SK-MEL-5 (cell line): ENCODE results near the gene FCRLA. TPM values are rescaled to one million over a fixed set of nuclear protein-coding genes. Genes with fewer than 3 reads are reported as not detected.
"Not testable (repeated sequence)": the region's sequence is repeated elsewhere in the genome, so short reads cannot be mapped to it uniquely, and the experiment has no call there.

ENCODE experiments used
- DNase-seq: peaks from one replicate; pipeline ENCODE4 v3.0.0-alpha.2; 2016; ENCODE audit warnings: low read depth, low spot score
- in situ Hi-C: cut with HindIII; loops from 2 replicates; pipeline ENCODE4 v1.10.0; 2016; ENCODE audit warnings: low sequenced_read_pairs, high pct_unique_total_duplicates, low pct_unique_long_range_greater_than_20kb
- total RNA-seq: library from RNA; depleted of rRNA; stranded (reverse); fragments of >200 nt; shearing (Covaris generic); gene quantifications from 2 replicates; pipeline ENCODE4 v1.2.3, GENCODE V29; 2014

FCRLA gene
- total RNA-seq, 1 experiment from 2014 or later = 397 TPM

DNA sequence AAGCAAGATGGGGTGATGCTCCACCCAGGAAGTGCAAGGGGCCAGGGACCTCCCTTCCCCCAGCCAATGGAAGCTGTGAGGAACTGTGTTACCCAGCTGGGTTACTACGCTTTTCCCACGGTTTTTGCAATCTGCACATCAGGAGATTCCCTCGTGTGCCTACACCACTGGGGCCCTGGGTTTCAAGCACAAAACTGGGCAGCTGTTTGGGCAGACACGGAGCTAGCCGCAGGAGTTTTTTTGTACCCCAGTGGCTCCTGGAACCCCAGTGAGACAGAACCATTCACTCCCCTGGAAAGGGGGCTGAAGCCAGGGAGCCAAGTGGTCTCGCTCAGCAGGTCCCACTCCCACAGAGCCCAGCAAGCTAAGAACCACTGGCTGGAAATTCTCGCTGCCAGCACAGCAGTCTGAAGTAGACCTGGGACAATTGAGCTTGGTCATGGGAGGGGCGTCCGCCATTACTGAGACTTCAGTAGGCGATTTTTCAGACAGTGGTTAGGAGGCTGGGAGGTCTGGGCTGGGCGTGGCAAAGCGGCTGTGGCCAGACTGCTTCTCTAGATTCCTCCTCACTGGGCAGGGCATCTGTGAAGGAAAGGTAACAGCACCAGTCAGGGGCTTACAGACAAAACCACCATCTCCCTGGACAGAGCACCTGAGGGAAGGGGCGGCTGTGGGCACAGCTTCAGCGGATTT lies 13.9 kb upstream of the FCRLA start:
- in situ Hi-C loops, DNase-seq: not testable (repeated sequence)

DNA sequence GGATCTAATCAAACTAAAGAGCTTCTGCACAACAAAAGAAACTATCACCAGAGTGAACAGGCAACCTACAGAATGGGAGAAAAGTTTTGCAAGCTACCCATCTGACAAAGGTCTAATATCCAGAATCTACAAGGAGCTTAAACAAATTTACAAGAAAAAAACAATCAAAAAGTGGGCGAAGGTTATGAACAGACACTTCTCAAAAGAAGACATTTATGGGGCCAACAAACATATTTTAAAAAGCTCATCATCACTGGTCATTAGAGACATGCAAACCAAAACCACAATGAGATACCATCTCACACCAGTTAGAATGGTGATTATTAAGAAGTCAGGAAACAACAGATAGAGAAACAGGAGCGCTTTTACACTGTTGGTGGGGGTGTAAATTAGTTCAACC lies 8.7 kb upstream of the FCRLA start:
- in situ Hi-C loops, DNase-seq: not testable (repeated sequence)

DNA sequence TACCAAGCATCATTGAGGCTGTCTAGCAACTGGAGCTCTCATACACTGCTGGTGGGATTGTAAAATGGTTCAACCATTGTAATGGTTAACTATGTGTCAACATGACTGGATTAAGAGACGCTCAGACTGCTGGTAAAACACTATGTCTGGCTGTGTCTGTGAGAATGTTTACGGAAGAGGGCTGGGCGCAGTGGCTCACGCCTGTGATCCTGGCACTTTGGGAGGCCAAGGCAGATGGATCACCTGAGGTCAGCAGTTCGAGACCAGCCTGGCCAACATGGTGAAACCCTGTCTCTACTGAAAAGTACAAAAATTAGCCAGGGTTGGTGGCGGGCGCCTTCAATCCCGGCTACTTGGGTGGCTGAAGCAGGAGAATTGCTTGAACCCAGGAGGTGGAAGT lies 4.8 kb upstream of the FCRLA start:
- in situ Hi-C loops = no loop called here
- DNase-seq = no peak

DNA sequence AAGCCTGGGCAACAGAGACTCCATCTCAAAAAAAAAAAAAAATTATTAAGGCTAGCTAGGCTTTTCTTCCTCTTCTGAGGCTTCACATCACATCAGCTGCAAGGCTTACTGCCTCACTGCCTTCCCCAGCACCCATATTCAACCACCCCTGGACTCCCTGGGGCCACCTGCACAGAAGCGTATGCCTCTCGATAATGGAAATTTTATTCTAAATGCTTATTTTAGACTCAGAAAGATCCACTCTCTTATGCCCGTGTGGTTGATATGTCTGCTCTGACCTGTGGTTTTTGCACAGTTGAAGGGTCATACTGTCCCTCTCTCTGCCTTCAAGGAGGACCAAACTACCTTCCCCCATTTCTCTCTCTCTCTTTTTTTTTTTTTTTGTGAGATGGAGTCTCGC lies 1.5 kb upstream of the FCRLA start:
- in situ Hi-C loops = no loop called here
- DNase-seq = no peak

DNA sequence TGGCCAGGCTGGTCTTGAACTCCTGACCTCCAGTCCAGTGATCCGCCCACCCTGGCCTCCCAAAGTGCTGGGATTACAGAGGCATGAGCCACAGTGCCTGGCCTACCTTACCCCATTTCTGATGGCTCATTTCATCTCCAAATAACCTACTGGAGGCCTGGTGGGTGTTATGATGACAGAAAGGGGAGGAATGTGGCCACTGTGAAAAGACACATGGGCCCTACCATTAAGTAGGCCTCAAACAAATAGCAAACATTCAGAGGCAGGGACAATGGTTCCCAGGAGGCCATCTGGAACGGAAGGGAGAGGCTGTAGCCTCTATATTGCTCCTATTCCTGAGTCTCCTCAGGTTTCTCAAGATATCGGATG lies 932 bp upstream of the FCRLA start:
- DNase-seq = no peak
- in situ Hi-C loops = no loop called here

DNA sequence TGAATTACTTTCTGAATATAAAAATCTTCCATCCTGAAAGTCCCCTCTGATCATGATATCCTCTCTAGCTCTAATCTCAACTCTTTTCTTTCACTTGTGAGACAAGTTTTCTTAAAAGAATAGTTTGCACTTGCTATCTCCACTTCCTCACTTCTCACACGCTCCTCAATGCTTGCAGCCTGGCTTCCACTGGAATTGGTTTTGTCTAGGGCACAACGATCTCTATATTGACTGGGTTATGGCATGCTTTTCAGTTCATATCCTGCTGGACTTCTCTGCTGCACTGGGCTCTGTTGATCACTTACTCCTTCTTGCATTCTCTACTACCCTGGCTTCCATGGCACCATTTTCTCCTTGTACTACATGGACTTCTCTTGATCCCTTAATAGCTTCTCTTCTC lies 474 bp downstream of the FCRLA start:
- in situ Hi-C loops = no loop called here
- peak; percentile 26 for DNase-seq

DNA sequence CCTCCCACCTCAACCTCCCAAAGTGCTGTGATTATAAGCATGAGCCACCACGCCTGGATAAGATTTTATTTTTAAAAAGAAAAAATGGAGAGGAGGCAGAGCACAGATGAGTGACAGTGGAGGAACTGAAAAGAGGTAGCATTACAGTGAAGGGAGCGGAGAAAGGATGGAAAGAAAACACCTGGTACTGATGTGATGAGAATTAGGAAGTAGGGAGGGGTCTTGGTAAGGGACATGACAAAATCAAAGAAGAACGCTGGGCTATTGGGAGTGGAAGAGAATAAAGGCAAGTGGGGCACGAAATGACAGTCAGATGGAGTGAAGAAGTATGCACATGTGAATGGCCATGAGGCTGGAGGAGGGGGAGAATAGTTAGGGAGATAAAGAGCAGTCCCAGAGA lies 2.3 kb downstream of the FCRLA start:
- in situ Hi-C loops = no loop called here
- no peak for DNase-seq

DNA sequence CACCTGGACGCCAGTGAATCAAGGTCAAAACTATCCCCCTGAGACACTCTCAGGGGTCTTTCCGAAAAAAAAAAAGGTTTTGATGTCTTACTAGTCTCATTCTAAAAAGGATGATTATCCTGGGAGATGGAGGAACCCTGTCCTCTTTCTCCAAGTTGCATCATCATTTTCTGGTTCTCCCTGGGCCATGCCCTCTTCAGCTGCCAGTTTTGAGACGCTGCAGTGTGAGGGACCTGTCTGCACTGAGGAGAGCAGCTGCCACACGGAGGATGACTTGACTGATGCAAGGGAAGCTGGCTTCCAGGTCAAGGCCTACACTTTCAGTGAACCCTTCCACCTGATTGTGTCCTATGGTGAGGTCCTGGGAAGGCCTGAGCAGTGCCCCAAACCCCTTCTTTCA lies 3.5 kb downstream of the FCRLA start:
- in situ Hi-C loops = no loop called here
- DNase-seq = no peak

- DNase-seq = no peak
- in situ Hi-C loops = no loop called here
These were observed 11.7 kb downstream of the FCRLA start for GRCh38 chr1:161718559-161719324.

DNA sequence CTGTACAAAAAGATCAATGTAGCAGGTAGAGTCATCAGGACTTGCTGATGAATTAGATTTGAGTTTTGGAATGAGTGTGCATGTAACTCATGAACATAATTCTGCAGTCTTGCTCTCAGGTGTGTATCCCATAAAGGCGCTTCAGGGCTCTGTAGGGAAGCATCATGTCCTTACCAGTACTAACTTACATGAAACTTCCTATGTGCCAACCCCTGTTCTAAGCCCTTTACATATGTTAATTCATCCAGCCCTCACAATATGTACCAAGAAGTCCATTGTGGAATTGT lies 12.2 kb downstream of the FCRLA start:
- no peak for DNase-seq
- in situ Hi-C loops = no loop called here

GRCh38 chr1:161720422-161720821 lies 13.4 kb downstream of the FCRLA start:
- DNase-seq = no peak
- in situ Hi-C loops = no loop called here

GRCh38 chr1:161720956-161721737 lies 14.1 kb downstream of the FCRLA start, which contains the start of gene FCRLB:
Gene FCRLB, plus strand, starts transcription at chr1:161721544. Its CDS starts 1,129 bp downstream, at chr1:161722673.
- no peak for DNase-seq
- in situ Hi-C loops = no loop called here

- in situ Hi-C loops = no loop called here
- peak; percentile 33 for DNase-seq
These were observed 14.8 kb downstream of the FCRLA start for GRCh38 chr1:161721738-161722343.

- in situ Hi-C loops = no loop called here
- DNase-seq = no peak
These were observed 15.4 kb downstream of the FCRLA start for GRCh38 chr1:161722406-161722805.

DNA sequence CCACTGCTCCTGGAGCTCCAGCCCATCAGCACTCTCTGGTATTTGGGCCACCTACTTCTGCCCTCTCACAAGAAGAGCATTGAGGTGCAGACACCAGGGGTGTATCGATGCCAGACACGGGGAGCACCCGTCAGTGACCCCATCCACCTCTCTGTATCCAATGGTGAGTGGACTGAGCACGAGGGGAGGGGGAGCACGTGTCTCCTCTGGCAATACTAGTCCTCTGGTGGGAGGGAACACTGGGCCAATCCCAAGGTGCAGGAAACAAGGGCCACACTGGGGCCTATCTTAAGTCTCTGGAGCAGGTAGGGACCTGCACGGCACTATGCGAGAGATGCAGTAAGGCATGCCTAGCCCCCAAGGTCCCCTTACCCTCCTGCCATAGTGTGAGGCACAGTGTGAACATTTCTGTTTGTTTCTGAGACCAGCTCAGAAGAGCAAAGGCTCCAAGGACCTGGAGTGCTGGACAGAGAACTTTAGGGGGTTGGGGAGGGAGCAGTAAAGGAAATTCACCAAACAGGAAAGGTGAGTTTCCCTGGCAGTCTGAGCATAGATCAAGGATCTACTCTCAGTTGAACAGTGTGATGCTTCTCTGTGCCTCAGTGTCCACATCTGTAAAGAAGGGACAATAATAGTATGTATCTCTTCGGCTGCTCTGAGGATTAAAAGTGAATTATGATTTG lies 16.6 kb downstream of the FCRLA start:
- in situ Hi-C loops = no loop called here
- DNase-seq = no peak

DNA sequence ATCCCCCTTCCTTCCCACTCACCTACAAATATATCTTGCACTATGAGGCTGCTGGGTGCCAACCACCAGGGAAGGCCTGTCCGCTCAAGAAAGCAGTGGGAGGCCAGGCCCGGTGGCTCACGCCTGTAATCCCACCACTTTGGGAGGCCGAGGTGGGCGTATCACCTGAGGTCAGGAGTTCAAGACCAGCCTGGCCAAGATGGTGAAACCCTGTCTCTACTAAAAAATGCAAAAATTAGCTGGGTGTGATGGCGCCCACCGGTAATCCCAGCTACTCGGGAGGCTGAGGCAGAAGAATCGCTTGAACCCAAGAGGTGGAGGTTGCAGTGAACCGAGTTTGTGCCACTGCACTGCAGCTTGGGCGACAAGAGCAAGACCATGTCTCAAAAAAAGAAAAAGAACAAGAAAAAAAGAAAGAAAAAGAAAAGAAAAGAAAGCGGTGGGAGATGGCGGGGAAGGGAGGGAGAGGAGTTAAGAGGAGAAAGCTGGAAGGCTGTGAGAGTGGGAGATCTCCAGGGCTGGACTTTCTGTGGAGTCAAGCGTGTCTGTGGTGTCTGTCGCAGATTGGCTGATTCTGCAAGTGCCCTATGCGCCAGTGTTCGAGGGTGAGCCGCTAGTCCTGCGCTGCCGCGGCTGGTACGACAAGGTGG lies 18.4 kb downstream of the FCRLA start:
- in situ Hi-C loops, DNase-seq: not testable (repeated sequence)

DNA sequence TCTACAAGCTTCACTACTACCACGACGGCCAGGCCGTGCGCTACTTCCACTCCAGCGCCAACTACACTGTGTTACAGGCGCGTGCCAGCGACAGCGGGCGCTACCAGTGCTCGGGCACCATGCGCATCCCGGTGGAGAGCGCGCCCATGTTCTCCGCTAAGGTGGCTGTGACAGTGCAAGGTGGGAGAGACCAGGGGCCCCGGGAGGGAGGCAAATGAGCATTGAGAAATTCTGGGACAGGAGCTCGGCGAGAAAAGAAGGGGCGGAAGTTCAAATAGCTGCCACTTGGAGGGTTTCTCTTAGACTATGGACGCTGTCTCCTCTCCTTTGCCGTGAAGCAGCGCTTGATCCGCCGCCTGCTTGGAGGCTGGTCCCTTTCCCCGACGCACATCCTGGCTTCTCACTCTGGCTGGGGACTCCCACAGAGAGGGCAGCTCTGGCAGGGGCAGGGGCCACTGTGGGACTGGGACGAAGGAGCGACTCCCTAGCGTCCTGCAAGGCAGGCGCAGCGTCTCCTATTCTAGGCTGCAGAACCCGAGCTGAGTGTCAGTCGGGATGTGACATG lies 19.0 kb downstream of the FCRLA start:
- DNase-seq = peak; percentile 52
- in situ Hi-C loops = no loop called here
